ENCODE results near the gene SH3D19. TPM values are rescaled to one million over a fixed set of nuclear protein-coding genes. Genes with fewer than 3 reads are reported as not detected.

SH3D19 gene
- polyA plus RNA-seq, 2 of the 4 experiments (the other 2 are of a cell fraction), result 15.3 to 22.9 TPM

DNA sequence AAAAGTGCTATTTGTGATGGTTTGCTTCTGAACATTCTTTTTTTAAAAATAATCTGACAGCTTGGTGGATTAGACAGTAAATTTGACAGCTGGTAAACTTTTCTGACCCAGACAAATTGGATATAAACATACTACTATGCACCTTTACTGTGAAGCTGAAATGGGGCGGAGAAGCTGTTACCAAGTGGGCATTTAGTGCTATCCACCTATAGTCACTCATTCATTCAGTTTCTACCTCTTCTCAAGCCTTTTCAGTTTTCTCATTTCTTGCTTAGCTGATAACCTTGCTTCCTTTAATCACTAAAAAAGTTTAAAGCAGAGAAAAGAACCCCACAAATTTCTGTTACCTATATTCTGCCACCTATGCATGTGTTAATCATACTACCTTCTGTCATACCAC lies 220.8 kb downstream of the SH3D19 start:
- H3K4me1 ChIP-seq, result peaks cover 15% of the 10 kb centered on the region; the same call in 2 of the 3 replicates
- H3K9me3 ChIP-seq, result no peaks in the 10 kb centered on the region
- no peak overlapping the region for H3K27ac ChIP-seq
- no peak overlapping the region for H3K4me2 ChIP-seq
- DNase-seq (ENCODE audit: low read depth in 1 of 2, low spot score in 1 of 2), result no peak
- ChIA-PET CTCF (interaction anchor here (0.6 kb wide), 1 partner anchor 215 kb away, joined by 3 read pairs; no protein-coding TSS in a partner anchor), POLR2A (no interaction called here)
- no peak for FAIRE-seq
- H3K4me3 ChIP-seq, result no peak overlapping the region
- WGBS (ENCODE audit: missing lambda C conversion rate), result 97% methylated on average over 1 of the region's 1 CpG
- no peak for ATAC-seq
- no peak for TF ChIP-seq JUN (IDR thresholded peaks at IDR 0.05)
- TF ChIP-seq SREBF2 (IDR thresholded peaks at IDR 0.05), result no peak
- TF ChIP-seq, protein P1, sequence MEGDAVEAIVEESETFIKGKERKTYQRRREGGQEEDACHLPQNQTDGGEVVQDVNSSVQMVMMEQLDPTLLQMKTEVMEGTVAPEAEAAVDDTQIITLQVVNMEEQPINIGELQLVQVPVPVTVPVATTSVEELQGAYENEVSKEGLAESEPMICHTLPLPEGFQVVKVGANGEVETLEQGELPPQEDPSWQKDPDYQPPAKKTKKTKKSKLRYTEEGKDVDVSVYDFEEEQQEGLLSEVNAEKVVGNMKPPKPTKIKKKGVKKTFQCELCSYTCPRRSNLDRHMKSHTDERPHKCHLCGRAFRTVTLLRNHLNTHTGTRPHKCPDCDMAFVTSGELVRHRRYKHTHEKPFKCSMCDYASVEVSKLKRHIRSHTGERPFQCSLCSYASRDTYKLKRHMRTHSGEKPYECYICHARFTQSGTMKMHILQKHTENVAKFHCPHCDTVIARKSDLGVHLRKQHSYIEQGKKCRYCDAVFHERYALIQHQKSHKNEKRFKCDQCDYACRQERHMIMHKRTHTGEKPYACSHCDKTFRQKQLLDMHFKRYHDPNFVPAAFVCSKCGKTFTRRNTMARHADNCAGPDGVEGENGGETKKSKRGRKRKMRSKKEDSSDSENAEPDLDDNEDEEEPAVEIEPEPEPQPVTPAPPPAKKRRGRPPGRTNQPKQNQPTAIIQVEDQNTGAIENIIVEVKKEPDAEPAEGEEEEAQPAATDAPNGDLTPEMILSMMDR (IDR thresholded peaks at IDR 0.05), result no peak
- TF ChIP-seq HEYL (CRISPR knock-in tag; IDR thresholded peaks at IDR 0.05), result no peak
- TF ChIP-seq EHF (CRISPR knock-in tag; IDR thresholded peaks at IDR 0.05), result no peak
- TF ChIP-seq, protein P2, sequence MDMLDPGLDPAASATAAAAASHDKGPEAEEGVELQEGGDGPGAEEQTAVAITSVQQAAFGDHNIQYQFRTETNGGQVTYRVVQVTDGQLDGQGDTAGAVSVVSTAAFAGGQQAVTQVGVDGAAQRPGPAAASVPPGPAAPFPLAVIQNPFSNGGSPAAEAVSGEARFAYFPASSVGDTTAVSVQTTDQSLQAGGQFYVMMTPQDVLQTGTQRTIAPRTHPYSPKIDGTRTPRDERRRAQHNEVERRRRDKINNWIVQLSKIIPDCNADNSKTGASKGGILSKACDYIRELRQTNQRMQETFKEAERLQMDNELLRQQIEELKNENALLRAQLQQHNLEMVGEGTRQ (IDR thresholded peaks at IDR 0.05), result no peak

DNA sequence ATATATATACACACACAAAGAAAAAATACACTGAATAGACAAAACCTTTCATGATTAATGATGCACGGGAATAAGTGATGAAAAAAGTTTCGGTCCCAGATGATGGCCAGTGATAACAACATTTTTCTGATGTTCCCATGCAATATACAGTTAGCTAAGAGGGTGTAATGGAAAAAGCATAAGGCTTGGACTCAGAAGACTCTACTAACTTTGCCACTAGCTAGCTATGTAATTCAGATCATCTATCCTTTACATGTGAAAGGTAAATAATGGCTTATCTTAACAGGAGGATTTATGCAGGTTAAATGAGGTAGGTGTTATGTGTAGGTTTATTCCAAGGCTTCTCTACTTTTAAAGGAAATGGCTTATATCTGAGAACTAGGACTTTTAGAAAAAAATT lies 221.6 kb downstream of the SH3D19 start:
- Histone ChIP-seq H3K4me1 (peaks cover 15% of the 10 kb centered on the region; the same call in 2 of the 3 replicates), H3K4me2 (no peak overlapping the region), H3K27ac (no peak overlapping the region), H3K9me3 (no peaks in the 10 kb centered on the region), H3K4me3 (no peak overlapping the region)
- 89% methylated on average over 2 of the region's 2 CpGs for WGBS (ENCODE audit: missing lambda C conversion rate)
- ATAC-seq, result no peak
- no peak for DNase-seq (ENCODE audit: low read depth in 1 of 2, low spot score in 1 of 2)
- FAIRE-seq, result no peak
- POLR2A ChIA-PET, result no interaction called here
- TF ChIP-seq FOXS1 (CRISPR knock-in tag; IDR thresholded peaks at IDR 0.05) (no peak), RCOR1 (IDR thresholded peaks at IDR 0.05; ENCODE audit: low read depth, low read length) (no peak), RARB (CRISPR knock-in tag; IDR thresholded peaks at IDR 0.05) (no peak), FOSB (CRISPR knock-in tag; IDR thresholded peaks at IDR 0.05) (no peak), NPAS2 (CRISPR knock-in tag; IDR thresholded peaks at IDR 0.05; ENCODE audit: borderline replicate concordance) (no peak)
- CTCF ChIA-PET, result interaction anchor here (0.8 kb wide), 1 partner anchor 13 kb away, joined by 3 read pairs; no protein-coding TSS in a partner anchor

DNA sequence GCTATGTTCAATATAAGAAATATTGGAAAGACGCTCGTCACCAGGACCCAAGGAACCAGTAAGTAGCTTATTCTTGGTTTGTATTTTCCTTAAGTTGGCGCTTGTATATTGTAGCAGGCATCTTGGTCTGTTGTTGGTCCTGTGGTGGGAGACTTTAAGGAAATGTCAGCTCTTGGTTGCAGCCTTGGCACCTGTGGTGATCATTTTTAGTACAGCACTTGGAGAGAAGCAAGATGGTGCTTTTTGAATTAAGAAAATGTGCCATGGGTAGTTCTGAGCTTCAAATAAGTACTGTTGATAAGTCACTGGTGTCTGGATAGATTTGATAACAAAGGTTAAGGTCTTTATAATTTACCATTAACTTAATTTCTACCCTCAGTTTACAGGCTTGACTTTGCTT lies 224.9 kb downstream of the SH3D19 start:
- no peak for DNase-seq (ENCODE audit: low read depth in 1 of 2, low spot score in 1 of 2)
- Histone ChIP-seq H3K4me3 (peak overlapping the region; percentile 96), H3K9me3 (no peaks in the 10 kb centered on the region), H3K4me2 (peak overlapping the region; percentile 97), H3K4me1 (peaks cover 15% of the 10 kb centered on the region; the same call in 2 of the 3 replicates), H3K27ac (peak overlapping the region; percentile 93 to 95)
- 4% methylated on average over 3 of the region's 3 CpGs for WGBS (ENCODE audit: missing lambda C conversion rate)
- ChIA-PET CTCF (no interaction called here), POLR2A (interaction anchor here (0.6 kb wide), 1 partner anchor 739 kb away, joined by 3 read pairs; no protein-coding TSS in a partner anchor)
- FAIRE-seq, result no peak
- no peak for TF ChIP-seq SMC3 (IDR thresholded peaks at IDR 0.05)
- TF ChIP-seq, protein P3, sequence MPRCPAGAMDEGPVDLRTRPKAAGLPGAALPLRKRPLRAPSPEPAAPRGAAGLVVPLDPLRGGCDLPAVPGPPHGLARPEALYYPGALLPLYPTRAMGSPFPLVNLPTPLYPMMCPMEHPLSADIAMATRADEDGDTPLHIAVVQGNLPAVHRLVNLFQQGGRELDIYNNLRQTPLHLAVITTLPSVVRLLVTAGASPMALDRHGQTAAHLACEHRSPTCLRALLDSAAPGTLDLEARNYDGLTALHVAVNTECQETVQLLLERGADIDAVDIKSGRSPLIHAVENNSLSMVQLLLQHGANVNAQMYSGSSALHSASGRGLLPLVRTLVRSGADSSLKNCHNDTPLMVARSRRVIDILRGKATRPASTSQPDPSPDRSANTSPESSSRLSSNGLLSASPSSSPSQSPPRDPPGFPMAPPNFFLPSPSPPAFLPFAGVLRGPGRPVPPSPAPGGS (IDR thresholded peaks at IDR 0.05), result no peak
- TF ChIP-seq MAFK (IDR thresholded peaks at IDR 0.05; ENCODE audit: partially characterized antibody), result no peak
- TF ChIP-seq CBX2 (IDR thresholded peaks at IDR 0.05; ENCODE audit: borderline replicate concordance, low read depth), result no peak
- TF ChIP-seq, protein P4, sequence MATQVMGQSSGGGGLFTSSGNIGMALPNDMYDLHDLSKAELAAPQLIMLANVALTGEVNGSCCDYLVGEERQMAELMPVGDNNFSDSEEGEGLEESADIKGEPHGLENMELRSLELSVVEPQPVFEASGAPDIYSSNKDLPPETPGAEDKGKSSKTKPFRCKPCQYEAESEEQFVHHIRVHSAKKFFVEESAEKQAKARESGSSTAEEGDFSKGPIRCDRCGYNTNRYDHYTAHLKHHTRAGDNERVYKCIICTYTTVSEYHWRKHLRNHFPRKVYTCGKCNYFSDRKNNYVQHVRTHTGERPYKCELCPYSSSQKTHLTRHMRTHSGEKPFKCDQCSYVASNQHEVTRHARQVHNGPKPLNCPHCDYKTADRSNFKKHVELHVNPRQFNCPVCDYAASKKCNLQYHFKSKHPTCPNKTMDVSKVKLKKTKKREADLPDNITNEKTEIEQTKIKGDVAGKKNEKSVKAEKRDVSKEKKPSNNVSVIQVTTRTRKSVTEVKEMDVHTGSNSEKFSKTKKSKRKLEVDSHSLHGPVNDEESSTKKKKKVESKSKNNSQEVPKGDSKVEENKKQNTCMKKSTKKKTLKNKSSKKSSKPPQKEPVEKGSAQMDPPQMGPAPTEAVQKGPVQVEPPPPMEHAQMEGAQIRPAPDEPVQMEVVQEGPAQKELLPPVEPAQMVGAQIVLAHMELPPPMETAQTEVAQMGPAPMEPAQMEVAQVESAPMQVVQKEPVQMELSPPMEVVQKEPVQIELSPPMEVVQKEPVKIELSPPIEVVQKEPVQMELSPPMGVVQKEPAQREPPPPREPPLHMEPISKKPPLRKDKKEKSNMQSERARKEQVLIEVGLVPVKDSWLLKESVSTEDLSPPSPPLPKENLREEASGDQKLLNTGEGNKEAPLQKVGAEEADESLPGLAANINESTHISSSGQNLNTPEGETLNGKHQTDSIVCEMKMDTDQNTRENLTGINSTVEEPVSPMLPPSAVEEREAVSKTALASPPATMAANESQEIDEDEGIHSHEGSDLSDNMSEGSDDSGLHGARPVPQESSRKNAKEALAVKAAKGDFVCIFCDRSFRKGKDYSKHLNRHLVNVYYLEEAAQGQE (IDR thresholded peaks at IDR 0.05), result no peak
- TF ChIP-seq, protein P2 (IDR thresholded peaks at IDR 0.05), result no peak
- no peak for TF ChIP-seq PHF8 (IDR thresholded peaks at IDR 0.05; ENCODE audit: borderline replicate concordance, low read depth)
- TF ChIP-seq POLR2AphosphoS2 (conservative IDR thresholded peaks at IDR 0.05; ENCODE audit: low read length), result no peak
- TF ChIP-seq JUN (IDR thresholded peaks at IDR 0.05), result no peak
- no peak for TF ChIP-seq MAZ (IDR thresholded peaks at IDR 0.05; ENCODE audit: borderline replicate concordance, low read depth, low read length)
- no peak for ATAC-seq

Data from A549 (cell line).